ENCODE results near the gene TEDC2.
"Not testable (repeated sequence)": the region's sequence is repeated elsewhere in the genome, so short reads cannot be mapped to it uniquely, and the experiment has no call there.

The TEDC2 gene

DNA sequence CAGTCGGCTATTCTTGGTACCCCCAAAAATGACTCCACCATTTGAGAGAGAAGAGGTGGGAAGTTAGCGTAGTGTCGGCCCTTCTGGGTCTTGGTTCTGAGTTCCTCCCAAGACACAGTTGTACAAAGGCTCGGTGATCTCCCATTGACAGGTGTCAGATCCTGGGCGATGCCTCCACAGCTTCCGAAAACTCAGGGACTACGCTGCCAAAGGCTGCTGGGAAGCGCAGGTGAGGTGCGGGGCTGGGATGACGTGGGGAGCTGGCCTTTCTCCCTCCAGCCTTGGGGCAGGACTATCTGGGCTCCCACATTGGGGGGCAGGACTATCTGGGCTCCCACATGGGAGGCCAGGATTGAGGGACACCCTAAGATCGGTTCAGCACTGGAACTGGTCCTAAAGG, 20.3 kb upstream of the TEDC2 start:
- no peak for DNase-seq

GRCh38 chr16:2441143-2441804, 18.6 kb upstream of the TEDC2 start:
- DNase-seq, result not testable (repeated sequence)

DNA sequence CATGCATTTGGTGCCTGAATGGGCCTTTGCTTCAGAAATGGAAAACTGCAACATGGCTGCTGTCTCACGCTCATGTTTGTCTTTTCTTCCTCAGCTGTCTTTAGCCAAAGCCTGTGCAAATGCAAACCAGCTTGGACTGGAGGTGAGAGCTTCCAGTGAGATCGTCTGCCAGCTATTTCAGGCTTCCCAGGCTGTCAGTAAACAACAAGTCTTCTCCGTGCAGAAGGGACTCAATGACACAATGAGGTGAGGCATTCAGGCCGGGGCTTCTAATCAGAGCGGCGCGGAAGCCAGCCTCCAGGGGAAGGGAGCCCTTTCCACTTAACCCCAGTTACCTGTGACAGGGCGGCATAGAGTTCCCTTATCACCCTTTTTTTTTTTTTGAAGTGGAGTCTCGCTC, 16.4 kb upstream of the TEDC2 start:
- no peak for DNase-seq

DNA sequence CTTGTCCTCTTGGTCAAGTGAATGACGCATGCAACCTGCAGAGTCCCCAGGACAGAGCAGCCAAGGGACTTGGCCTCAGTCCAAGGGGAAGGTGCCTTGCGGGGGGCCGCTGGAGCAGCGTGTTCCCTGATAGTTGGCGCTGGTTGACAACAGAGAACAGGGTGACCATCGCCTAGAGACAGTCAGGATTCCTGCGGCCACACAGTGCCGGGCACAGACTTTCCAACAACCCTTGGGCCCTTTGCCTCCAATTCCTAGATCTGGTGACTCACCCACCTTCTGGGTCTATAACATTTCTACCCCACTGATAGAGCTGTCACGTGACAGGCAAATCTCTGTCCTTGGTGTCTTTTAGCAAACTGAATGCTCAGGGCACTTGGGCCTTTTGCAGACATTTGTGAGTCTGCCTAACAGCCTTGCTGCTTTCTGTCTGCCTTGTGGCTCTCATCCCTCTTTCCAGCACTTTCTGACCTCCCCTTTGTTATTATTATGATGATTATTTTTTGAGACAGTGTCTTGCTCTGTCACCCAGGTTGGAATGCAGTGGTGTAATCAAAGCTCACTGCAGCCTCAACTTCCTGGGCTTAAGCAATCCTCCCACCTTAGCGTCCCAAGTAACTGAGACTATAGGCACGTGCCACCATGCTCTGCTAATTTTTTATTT, 11.9 kb upstream of the TEDC2 start:
- DNase-seq, result no peak

DNA sequence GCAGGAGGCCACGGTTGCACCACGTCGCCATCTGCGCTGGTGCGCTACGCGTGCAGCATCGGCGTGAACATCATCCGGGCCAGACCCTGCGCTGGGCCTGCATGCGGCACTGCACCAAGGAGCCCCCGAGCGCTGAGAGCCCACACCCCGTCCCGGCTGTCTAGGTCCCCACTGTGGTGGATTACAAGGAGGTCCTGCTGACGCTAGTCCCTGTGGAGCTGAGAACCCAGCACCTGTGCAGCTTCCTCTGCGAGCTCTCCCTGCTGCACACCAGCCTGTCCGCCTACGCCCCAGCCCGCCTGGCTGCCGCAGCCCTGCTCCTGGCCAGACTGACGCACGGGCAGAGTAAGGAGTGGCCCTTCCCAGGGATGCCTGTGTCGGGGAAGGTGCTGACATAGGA, 10.8 kb upstream of the TEDC2 start:
- DNase-seq, result no peak

- no peak for DNase-seq
Observed at GRCh38 chr16:2450535-2450934, 9.4 kb upstream of the TEDC2 start.

DNA sequence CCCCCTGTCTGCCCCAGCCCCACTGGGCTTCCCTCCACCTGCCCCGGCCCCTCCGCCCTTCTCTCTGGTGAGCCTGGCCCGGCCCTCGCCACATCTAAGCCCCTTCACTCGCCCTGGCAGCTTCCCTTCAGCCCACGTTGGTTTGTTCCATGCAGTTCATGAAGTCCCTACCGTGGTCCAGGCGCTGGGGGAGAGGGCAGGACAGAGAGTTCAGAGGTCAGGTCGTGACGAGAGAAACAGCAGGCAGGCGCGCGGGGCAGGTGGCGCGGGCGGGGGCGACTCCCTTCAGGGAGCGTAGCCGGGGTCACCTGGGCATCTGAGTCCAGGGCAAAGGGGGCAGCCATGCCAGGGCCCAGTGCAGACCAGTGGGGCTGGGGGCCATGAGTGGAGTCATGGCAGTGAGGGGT, 8.9 kb upstream of the TEDC2 start:
- DNase-seq, result no peak

DNA sequence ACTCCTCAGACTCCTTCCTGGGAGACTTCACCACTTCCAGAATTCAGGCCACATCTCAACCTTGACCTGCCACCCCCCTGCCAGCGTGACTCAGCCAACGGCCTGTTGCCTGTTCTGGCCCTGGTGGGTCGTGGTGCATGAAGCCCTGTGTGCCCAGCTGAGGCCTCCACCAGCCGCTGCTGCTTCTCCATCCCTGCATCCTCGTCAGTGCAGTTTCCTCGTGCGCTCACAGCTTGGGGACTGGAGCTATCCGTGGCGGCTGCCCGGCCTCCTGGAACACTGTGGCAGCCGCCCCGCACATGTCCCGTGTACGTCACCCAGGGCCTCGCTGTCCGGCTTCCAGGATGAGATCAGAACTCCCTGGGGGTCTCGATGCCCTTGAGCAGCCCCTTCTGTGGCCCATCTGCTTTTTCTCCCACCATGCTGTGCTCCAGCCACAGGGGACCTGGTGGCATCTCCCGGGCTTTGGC, 8.0 kb upstream of the TEDC2 start:
- DNase-seq, result no peak

DNA sequence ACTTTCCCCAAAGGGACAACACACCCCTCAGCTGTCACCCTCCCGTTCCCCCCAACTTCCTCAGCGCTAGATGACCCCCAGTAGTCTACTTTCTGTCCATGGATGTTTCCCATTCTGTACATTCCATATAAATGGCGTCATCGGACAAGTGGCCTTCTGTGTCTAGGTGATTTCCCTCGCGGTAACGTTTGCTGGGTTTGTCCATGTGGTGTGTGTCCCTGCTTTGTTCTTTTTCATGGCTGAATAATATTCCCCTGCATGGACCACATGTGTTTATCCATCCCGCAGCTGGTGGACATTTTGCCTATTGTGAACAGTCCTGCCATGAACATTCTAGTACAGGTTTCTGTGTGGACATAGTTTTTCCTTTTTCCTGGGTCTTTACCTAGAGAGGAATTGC, 7.3 kb upstream of the TEDC2 start:
- no peak for DNase-seq

DNA sequence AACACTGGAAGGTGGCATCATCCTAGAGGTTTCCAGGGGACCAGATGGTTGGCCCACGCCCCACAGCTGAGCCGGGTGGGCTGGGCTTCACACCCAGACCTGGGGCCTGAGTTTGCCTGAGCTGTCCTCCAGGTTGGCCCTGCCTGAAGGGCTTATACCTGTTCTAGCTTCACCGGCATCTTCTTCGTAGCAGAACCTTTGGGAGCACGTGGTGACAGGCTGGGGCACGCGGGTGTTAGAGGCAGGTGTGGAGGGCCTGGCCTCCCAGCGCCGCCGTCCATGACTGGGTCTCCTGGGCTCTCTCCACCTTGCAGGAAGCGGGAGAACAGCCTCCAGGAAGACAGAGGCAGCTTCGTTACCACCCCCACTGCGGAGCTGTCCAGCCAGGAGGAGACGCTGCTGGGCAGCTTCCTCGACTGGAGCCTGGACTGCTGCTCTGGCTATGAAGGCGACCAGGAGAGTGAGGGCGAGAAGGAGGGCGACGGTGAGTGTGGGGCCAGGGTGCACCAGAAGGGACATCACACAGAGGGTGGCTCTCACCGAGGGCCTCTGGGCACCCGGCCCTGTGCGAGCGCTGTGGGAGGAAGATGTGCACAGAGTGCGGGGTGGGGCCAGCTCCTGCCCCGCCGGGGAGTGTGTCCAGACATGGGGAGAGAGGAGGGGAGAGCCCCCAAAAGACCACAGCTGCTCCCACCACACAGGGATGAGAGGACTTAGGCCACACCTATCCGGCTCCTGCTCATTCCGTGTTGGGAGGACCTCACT, 4.6 kb upstream of the TEDC2 start:
- no peak for DNase-seq

- DNase-seq, result no peak
Observed at GRCh38 chr16:2456551-2457153, 3.3 kb upstream of the TEDC2 start.

- DNase-seq, result no peak
Observed at GRCh38 chr16:2457267-2457666, 2.6 kb upstream of the TEDC2 start.

DNA sequence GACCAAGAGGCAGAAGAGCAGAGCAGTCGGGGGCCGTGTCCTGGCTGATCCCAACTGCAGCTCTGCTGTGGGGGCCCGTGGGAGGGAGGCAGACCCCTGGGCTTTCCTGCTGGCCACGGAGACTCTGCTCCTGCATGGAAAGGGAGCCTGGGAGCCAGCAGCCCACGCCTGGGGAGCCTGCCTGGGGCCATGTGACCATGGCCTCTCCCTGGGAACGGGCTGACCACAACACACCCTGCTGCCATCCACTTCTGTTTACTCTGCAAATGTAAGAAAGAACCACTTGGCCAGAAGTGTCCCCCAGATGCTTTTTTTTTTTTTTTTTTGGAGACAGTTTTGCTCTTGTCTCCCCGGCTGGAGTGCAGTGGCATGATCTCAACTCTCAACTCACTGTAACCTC, 2.0 kb upstream of the TEDC2 start:
- no peak for DNase-seq

- DNase-seq, result no peak
Observed at GRCh38 chr16:2458887-2459646, 842 bp upstream of the TEDC2 start.

DNA sequence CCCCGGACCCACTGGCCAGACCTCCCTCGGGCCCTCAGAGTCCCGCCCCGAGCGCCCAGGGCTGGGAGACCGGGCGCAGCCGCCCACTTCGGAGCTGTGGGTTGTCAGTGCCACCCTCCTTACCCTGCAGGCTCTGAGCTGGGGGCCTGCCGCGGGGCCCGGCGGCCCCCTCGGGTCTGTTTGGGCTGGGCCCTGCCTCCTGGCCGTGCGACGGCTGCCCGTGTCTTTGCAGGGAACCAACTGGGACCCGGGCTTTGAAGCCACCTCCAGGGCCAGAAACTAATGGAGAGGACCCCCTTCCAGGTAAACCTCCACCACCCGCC, 443 bp downstream of the TEDC2 start:
- no peak for DNase-seq

DNA sequence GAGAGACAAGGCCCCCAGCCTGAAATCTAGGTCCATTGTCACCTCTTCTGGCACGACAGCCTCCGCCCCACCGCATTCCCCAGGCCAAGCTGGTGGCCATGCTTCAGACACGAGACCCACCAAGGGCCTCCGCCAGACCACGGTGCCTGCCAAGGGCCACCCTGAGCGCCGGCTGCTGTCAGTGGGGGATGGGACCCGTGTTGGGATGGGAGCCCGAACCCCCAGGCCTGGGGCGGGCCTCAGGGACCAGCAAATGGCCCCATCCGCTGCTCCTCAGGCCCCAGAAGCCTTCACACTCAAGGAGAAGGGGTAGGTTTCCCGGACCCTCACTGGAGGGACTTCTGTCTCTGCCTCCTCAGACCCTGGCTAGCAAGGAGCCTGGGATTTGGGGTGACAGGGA, 1.0 kb downstream of the TEDC2 start:
- DNase-seq, result no peak

DNA sequence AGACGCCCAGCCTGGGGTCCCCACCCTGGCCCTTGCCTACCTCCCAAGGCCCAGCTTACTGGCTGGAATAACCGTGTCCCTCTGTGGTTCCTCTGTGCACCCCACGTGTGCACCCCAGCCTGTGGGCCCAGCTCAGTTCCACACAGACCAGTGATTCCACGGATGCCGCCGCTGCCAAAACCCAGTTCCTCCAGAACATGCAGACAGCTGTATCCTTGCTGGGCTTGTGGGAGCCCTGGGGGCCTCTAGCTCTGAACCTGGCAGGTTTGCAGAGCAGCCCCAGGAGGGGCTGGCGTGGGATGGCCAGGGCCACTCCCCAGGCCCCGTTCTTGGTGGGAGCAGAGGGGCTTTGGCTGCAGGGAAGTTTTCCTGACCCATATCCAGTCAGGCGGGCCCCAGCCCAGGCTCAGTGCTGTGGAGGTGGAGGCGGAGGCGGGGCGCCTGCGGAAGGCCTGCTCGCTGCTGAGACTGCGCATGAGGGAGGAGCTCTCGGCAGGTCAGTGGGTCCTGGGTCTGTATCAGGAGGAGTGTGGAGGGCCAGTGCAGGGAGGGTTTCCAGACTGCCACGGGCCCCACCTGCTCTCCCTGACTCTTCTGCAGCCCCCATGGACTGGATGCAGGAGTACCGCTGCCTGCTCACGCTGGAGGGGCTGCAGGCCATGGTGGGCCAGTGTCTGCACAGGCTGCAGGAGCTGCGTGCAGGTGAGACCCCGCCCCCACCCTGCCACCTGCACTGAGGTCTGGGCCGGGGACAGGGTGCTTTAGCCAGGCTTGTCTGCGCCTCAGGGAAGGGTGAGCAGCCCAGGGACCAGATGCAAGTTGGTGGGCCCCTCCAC, 2.3 kb downstream of the TEDC2 start:
- DNase-seq, result no peak

DNA sequence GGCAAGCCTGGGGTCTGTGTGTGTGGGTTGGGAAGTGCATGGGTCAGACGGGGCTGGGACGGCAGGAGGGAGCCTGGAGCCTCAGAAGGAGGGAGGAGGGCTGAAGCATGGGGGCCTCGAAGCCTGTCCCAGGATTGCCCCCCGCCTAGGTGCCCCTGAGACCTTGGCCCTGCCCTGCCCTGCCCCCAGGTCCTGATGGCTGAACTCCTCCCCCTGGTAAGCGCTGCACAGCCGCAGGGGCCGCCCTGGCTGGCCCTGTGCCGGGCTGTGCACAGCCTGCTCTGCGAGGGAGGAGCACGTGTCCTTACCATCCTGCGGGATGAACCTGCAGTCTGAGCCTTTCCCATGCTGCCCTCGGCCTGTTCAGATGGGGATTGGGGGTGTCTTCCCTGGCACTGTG, 4.4 kb downstream of the TEDC2 start:
- no peak for DNase-seq

GRCh38 chr16:2465653-2466415, 5.9 kb downstream of the TEDC2 start:
- no peak for DNase-seq

GRCh38 chr16:2466667-2467527, 7.0 kb downstream of the TEDC2 start:
- DNase-seq, result no peak

Data from NCI-H226 (cell line).